Measurements from ENCODE around the gene NELL1. TPM values are rescaled to one million over a fixed set of nuclear protein-coding genes. Genes with fewer than 3 reads are reported as not detected.

Gene NELL1
- total and polyA plus RNA-seq, 2 donors (not counting 1 experiment from before 2014, with no cell fraction given) = not detected

DNA sequence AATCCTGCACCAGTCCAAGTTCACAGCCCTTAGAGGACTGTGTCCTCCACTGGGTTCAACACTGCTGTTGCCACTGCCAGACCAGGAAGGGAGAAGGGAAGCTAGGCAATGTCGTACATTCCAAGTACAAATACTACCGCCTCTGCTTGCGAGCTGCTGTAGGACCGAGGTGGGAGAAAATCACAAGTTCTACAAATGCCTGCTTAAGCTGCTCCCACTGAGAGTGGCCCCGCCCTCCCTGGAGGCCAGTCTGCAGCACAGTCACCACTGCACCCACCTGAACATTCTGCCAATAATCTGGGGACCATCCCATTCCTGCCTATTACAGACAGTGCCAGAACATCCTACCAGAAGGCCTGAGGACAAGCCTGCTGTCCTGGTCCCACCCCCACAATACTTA, 816.0 kb downstream of the NELL1 start:
- no peak overlapping the region for H3K4me2 ChIP-seq (ENCODE audit: extremely low read depth, insufficient read depth, low read length)

DNA sequence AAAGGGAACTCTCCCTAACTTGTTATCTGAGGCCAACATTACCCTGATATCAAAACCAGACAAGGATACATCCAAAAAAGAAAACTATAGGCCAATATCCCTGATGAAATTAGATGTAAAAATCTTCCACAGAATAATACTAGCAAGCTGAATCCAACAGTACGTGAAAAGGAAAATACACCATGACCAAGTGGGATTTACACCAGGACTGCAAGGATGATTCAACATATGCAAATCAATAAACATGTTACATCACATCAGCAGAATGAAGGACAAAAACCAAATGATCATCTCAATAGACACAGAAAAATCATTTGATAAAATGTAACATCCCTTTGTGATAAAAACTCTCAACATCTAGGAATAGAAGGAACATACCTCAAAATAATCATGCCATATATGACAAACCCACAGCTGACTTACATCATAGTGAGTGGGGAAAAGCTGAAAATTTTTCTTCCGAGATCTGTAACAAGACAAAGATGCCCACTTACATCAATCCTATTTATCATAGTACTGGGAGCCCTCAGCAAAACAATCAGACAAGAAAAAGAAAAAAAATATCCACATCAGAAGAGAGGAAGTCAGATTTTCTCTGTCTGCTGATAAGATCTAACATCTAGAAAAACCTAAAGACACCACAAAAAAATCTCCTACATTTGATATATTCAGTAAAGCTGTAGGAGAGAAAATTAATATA, 820.2 kb downstream of the NELL1 start:
- no peaks in the 10 kb centered on the region for H3K27me3 ChIP-seq (ENCODE audit: control insufficient read depth, insufficient read depth, low read length)
- no peak overlapping the region for H3K4me3 ChIP-seq (replicated peaks in 1 of 4; ENCODE audit: control extremely low read depth in 1 of 4, insufficient read depth in 1 of 4, low read depth in 3 of 4, low read length in 4 of 4)
- no peak overlapping the region for H2AFZ ChIP-seq (ENCODE audit: low read length)
- H3K9me3 ChIP-seq (ENCODE audit: control insufficient read depth, insufficient read depth, low read depth, low read length) = no peaks in the 10 kb centered on the region
- H3K36me3 ChIP-seq (ENCODE audit: control insufficient read depth, insufficient read depth, low read length) = no peaks in the 10 kb centered on the region
- no peak overlapping the region for H3K4me2 ChIP-seq (ENCODE audit: extremely low read depth, insufficient read depth, low read length)
- no peak overlapping the region for H3K27ac ChIP-seq (ENCODE audit: insufficient read depth, low read length)
- DNase-seq (ENCODE audit: low read depth in 2 of 2) = no peak
- no peaks in the 10 kb centered on the region for H3K79me2 ChIP-seq (ENCODE audit: control insufficient read depth, insufficient read depth, low read length)
- H3K4me1 ChIP-seq (ENCODE audit: control insufficient read depth, extremely low read depth, insufficient read depth, low read length) = no peaks in the 10 kb centered on the region
- TF ChIP-seq, protein P1, sequence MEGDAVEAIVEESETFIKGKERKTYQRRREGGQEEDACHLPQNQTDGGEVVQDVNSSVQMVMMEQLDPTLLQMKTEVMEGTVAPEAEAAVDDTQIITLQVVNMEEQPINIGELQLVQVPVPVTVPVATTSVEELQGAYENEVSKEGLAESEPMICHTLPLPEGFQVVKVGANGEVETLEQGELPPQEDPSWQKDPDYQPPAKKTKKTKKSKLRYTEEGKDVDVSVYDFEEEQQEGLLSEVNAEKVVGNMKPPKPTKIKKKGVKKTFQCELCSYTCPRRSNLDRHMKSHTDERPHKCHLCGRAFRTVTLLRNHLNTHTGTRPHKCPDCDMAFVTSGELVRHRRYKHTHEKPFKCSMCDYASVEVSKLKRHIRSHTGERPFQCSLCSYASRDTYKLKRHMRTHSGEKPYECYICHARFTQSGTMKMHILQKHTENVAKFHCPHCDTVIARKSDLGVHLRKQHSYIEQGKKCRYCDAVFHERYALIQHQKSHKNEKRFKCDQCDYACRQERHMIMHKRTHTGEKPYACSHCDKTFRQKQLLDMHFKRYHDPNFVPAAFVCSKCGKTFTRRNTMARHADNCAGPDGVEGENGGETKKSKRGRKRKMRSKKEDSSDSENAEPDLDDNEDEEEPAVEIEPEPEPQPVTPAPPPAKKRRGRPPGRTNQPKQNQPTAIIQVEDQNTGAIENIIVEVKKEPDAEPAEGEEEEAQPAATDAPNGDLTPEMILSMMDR (conservative IDR thresholded peaks at IDR 0.05 in 1 of 2, IDR thresholded peaks at IDR 0.05 in 1 of 2; ENCODE audit: low read depth in 1 of 2, low read length in 2 of 2) = no peak
- TF ChIP-seq EZH2 (IDR thresholded peaks at IDR 0.05; ENCODE audit: low read length, missing control alignments) = no peak
- H4K20me1 ChIP-seq (ENCODE audit: control insufficient read depth, extremely low read depth, insufficient read depth, low read length) = no peaks in the 10 kb centered on the region
- H3K9ac ChIP-seq (ENCODE audit: insufficient read depth, low read length) = no peak overlapping the region

More for the DNA sequence above, 816.0 kb downstream of the NELL1 start:
- Histone ChIP-seq H4K20me1 (ENCODE audit: control insufficient read depth, extremely low read depth, insufficient read depth, low read length) (no peaks in the 10 kb centered on the region), H3K4me3 (replicated peaks in 1 of 4; ENCODE audit: control extremely low read depth in 1 of 4, insufficient read depth in 1 of 4, low read depth in 3 of 4, low read length in 4 of 4) (no peak overlapping the region), H3K36me3 (ENCODE audit: control insufficient read depth, insufficient read depth, low read length) (no peaks in the 10 kb centered on the region), H3K27me3 (ENCODE audit: control insufficient read depth, insufficient read depth, low read length) (no peaks in the 10 kb centered on the region), H3K9me3 (ENCODE audit: control insufficient read depth, insufficient read depth, low read depth, low read length) (no peaks in the 10 kb centered on the region), H3K4me1 (ENCODE audit: control insufficient read depth, extremely low read depth, insufficient read depth, low read length) (no peaks in the 10 kb centered on the region), H3K9ac (ENCODE audit: insufficient read depth, low read length) (no peak overlapping the region), H3K79me2 (ENCODE audit: control insufficient read depth, insufficient read depth, low read length) (no peaks in the 10 kb centered on the region), H3K27ac (ENCODE audit: insufficient read depth, low read length) (no peak overlapping the region), H2AFZ (ENCODE audit: low read length) (no peak overlapping the region)
- no peak for DNase-seq (ENCODE audit: low read depth in 2 of 2)
- TF ChIP-seq EZH2 (IDR thresholded peaks at IDR 0.05; ENCODE audit: low read length, missing control alignments) = no peak
- TF ChIP-seq, protein P1 (conservative IDR thresholded peaks at IDR 0.05 in 1 of 2, IDR thresholded peaks at IDR 0.05 in 1 of 2; ENCODE audit: low read depth in 1 of 2, low read length in 2 of 2) = no peak

DNA sequence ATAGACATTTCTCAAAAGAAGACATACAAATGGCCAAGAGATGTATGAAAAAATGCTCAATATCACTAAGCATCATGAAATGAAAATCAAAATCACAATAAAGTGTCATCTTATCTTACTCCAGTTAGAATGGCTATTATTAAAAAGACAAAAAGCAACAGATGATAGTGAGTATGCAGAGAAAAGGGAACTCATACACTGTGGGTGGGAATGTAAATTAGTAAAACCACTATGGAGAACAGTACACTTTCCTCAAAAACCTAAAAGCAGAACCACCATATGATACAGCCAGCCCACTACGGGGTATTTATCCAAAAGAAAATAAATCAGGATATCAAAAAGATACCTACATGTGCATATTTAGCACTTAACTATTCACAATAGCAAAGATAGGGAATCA, 823.5 kb downstream of the NELL1 start:
- DNase-seq (ENCODE audit: low read depth in 2 of 2) = no peak
- no peak overlapping the region for H3K9ac ChIP-seq (ENCODE audit: insufficient read depth, low read length)
- H2AFZ ChIP-seq (ENCODE audit: low read length) = no peak overlapping the region
- H3K36me3 ChIP-seq (ENCODE audit: control insufficient read depth, insufficient read depth, low read length) = no peaks in the 10 kb centered on the region
- no peak overlapping the region for H3K4me3 ChIP-seq (replicated peaks in 1 of 4; ENCODE audit: control extremely low read depth in 1 of 4, insufficient read depth in 1 of 4, low read depth in 3 of 4, low read length in 4 of 4)
- H3K27ac ChIP-seq (ENCODE audit: insufficient read depth, low read length) = no peak overlapping the region
- H3K79me2 ChIP-seq (ENCODE audit: control insufficient read depth, insufficient read depth, low read length) = no peaks in the 10 kb centered on the region
- TF ChIP-seq, protein P1 (conservative IDR thresholded peaks at IDR 0.05 in 1 of 2, IDR thresholded peaks at IDR 0.05 in 1 of 2; ENCODE audit: low read depth in 1 of 2, low read length in 2 of 2) = no peak
- no peak for TF ChIP-seq EZH2 (IDR thresholded peaks at IDR 0.05; ENCODE audit: low read length, missing control alignments)
- no peaks in the 10 kb centered on the region for H3K4me1 ChIP-seq (ENCODE audit: control insufficient read depth, extremely low read depth, insufficient read depth, low read length)
- no peaks in the 10 kb centered on the region for H4K20me1 ChIP-seq (ENCODE audit: control insufficient read depth, extremely low read depth, insufficient read depth, low read length)
- no peaks in the 10 kb centered on the region for H3K9me3 ChIP-seq (ENCODE audit: control insufficient read depth, insufficient read depth, low read depth, low read length)
- H3K27me3 ChIP-seq (ENCODE audit: control insufficient read depth, insufficient read depth, low read length) = no peaks in the 10 kb centered on the region
- H3K4me2 ChIP-seq (ENCODE audit: extremely low read depth, insufficient read depth, low read length) = no peak overlapping the region
